Type B pancreatic cell (in vitro differentiated cells): Measurements from ENCODE around the gene RASGEF1C. TPM values are rescaled to one million over a fixed set of nuclear protein-coding genes. Genes with fewer than 3 reads are reported as not detected.

Experiments used
- DNase-seq: peaks from one replicate; pipeline ENCODE4 v3.0.0; 2021; ENCODE audit warnings: mixed read lengths; ENCODE audit not compliant: unreplicated experiment; ENCODE audit errors: extremely low spot score
- H3K27ac Mint-ChIP-seq: 2 replicates; pipeline ENCODE4 v1.8.0; 2021; ENCODE audit warnings: mild to moderate bottlenecking, mixed read lengths
- H3K27me3 Mint-ChIP-seq: 2 replicates; pipeline ENCODE4 v1.8.0; 2021; ENCODE audit warnings: mixed read lengths
- H3K36me3 Mint-ChIP-seq: 2 replicates; pipeline ENCODE4 v1.8.0; 2021; ENCODE audit warnings: mixed read lengths
- H3K4me1 Mint-ChIP-seq: one replicate; pipeline ENCODE4 v1.8.0; 2021; ENCODE audit warnings: mixed read lengths; ENCODE audit not compliant: unreplicated experiment
- H3K4me3 Mint-ChIP-seq: 2 replicates; pipeline ENCODE4 v1.8.0; 2021; ENCODE audit warnings: mild to moderate bottlenecking, mixed read lengths
- H3K9me3 Mint-ChIP-seq: 2 replicates; pipeline ENCODE4 v1.8.0; 2021; ENCODE audit warnings: mixed read lengths
- CTCF ChIP-seq: fragments of 200-600 bp; sonication (generic); conservative IDR thresholded peaks from 2 replicates; pipeline ENCODE4 v1.5.0; 2021; ENCODE audit warnings: antibody characterized with exemption, mild to moderate bottlenecking
- total RNA-seq: library from RNA; stranded (reverse); gene quantifications from 2 replicates; pipeline ENCODE4 v1.2.1, GENCODE V29; 2021; ENCODE audit warnings: low replicate concordance

RASGEF1C gene
- total RNA-seq, 1 donor from 2014 or later = 0.77 TPM

- Mint-ChIP-seq H3K9me3 (no peaks in the 10 kb centered on the region), H3K36me3 (no peaks in the 10 kb centered on the region), H3K4me1 (no peaks in the 10 kb centered on the region), H3K4me3 (no peak overlapping the region), H3K27ac (no peak overlapping the region), H3K27me3 (peaks cover 10% of the 10 kb centered on the region)
- peak; percentile 40 for DNase-seq
- TF ChIP-seq CTCF = no peak
Observed at GRCh38 chr5:180138976-180139730, 69.9 kb downstream of the RASGEF1C start.

GRCh38 chr5:180138214-180138975 lies 70.6 kb downstream of the RASGEF1C start:
- Mint-ChIP-seq H3K36me3 (no peaks in the 10 kb centered on the region), H3K27ac (peak overlapping the region; percentile 48), H3K4me1 (no peaks in the 10 kb centered on the region), H3K9me3 (no peaks in the 10 kb centered on the region), H3K4me3 (no peak overlapping the region), H3K27me3 (peaks cover 10% of the 10 kb centered on the region)
- no peak for TF ChIP-seq CTCF
- DNase-seq = peak; percentile 55

- peak; percentile 60 for DNase-seq
- Mint-ChIP-seq H3K4me3 (no peak overlapping the region), H3K36me3 (no peaks in the 10 kb centered on the region), H3K27me3 (peaks cover 10% of the 10 kb centered on the region), H3K27ac (peak overlapping the region; percentile 48), H3K4me1 (no peaks in the 10 kb centered on the region), H3K9me3 (no peaks in the 10 kb centered on the region)
- TF ChIP-seq CTCF = no peak
Observed at GRCh38 chr5:180137401-180138213, 71.4 kb downstream of the RASGEF1C start.

GRCh38 chr5:180136630-180137381 lies 72.2 kb downstream of the RASGEF1C start:
- no peaks in the 10 kb centered on the region for H3K36me3 Mint-ChIP-seq
- H3K4me3 Mint-ChIP-seq = no peak overlapping the region
- peaks cover 3% of the 10 kb centered on the region for H3K27me3 Mint-ChIP-seq
- H3K9me3 Mint-ChIP-seq = no peaks in the 10 kb centered on the region
- TF ChIP-seq CTCF = no peak
- peak; percentile 55 for DNase-seq
- H3K27ac Mint-ChIP-seq = no peak overlapping the region
- no peaks in the 10 kb centered on the region for H3K4me1 Mint-ChIP-seq
